ENCODE results near the gene PIP5K1C.

GRCh38 chr19:3674784-3675543 lies 25.3 kb downstream of the PIP5K1C start:
- TF ChIP-seq CTCF (IDR thresholded peaks at IDR 0.05) (no peak), EZH2 (IDR thresholded peaks at IDR 0.05; ENCODE audit: borderline replicate concordance, insufficient read depth, low read depth, low read length, poor library complexity, severe bottlenecking) (no peak)

All from B cell (primary cell).